Measurements from ENCODE around the gene ZNF175.

GRCh38 chr19:51595190-51596175 is 24.4 kb downstream of the ZNF175 start:
- no peak for TF ChIP-seq CTCF (conservative IDR thresholded peaks at IDR 0.05; ENCODE audit: low read length)
- no peak for TF ChIP-seq EZH2phosphoT487 (IDR thresholded peaks at IDR 0.05; ENCODE audit: borderline replicate concordance)

Data from Loucy (cell line).